Esophagus muscularis mucosa (tissue), 3 donors: ENCODE results near the gene TEAD1.

Experiments
- POLR2A ChIP-seq: fragments of 450-650 bp; IDR thresholded peaks from one replicate; pipeline ENCODE4 v1.6.1; 2017; ENCODE audit warnings: antibody characterized with exemption, moderate library complexity, mild to moderate bottlenecking, low read depth
- POLR2AphosphoS5 ChIP-seq, 2 donors: sonication (generic); formaldehyde crosslinking; IDR thresholded peaks; one replicate each; pipeline ENCODE4 v1.6.1; 2017; ENCODE audit warnings: antibody characterized with exemption in 2 of 2
- TF ChIP-seq, protein P1 (sequence below), 3 experiments: fragments of 200-600 bp in 2 of 3; fragments of 450-650 bp in 1 of 3; sonication (generic) in 2 of 3; IDR thresholded peaks; one replicate each; pipeline ENCODE4 v1.5.1; 2017 to 2019; ENCODE audit warnings: antibody characterized with exemption in 3 of 3, mild to moderate bottlenecking in 2 of 3, moderate library complexity in 1 of 3

- TF ChIP-seq, protein P1, sequence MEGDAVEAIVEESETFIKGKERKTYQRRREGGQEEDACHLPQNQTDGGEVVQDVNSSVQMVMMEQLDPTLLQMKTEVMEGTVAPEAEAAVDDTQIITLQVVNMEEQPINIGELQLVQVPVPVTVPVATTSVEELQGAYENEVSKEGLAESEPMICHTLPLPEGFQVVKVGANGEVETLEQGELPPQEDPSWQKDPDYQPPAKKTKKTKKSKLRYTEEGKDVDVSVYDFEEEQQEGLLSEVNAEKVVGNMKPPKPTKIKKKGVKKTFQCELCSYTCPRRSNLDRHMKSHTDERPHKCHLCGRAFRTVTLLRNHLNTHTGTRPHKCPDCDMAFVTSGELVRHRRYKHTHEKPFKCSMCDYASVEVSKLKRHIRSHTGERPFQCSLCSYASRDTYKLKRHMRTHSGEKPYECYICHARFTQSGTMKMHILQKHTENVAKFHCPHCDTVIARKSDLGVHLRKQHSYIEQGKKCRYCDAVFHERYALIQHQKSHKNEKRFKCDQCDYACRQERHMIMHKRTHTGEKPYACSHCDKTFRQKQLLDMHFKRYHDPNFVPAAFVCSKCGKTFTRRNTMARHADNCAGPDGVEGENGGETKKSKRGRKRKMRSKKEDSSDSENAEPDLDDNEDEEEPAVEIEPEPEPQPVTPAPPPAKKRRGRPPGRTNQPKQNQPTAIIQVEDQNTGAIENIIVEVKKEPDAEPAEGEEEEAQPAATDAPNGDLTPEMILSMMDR (IDR thresholded peaks at IDR 0.05): no peak
- TF ChIP-seq POLR2A (no peak), POLR2AphosphoS5 (IDR thresholded peaks at IDR 0.05) (no peak)
Observed at GRCh38 chr11:12846786-12847615, 172.8 kb downstream of the TEAD1 start.
